Lower lobe of right lung (tissue), 2 donors: ENCODE data around the gene KLHDC4. TPM values are rescaled to one million over a fixed set of nuclear protein-coding genes. Genes with fewer than 3 reads are reported as not detected.
"Not testable (repeated sequence)": the region's sequence is repeated elsewhere in the genome, so short reads cannot be mapped to it uniquely, and the experiment has no call there.

ENCODE experiments used
- ATAC-seq, 2 donors: fragments of 200-7000 bp; cut with Tn5 transposase; one replicate each; pipeline ENCODE4 v1.9.1; 2020 to 2022; ENCODE audit warnings: mild to moderate bottlenecking in 2 of 2, moderate library complexity in 2 of 2
- DNase-seq: peaks from one replicate; pipeline ENCODE4 v3.0.0-alpha.2; 2020
- H3K27ac ChIP-seq: fragments of 200-600 bp; one replicate; pipeline ENCODE4 v1.8.0; 2022
- H3K27me3 ChIP-seq: fragments of 200-600 bp; one replicate; pipeline ENCODE4 v1.8.0; 2022; ENCODE audit warnings: low read depth
- H3K36me3 ChIP-seq: fragments of 200-600 bp; one replicate; pipeline ENCODE4 v1.8.0; 2022; ENCODE audit warnings: mild to moderate bottlenecking
- H3K4me1 ChIP-seq: fragments of 200-600 bp; one replicate; pipeline ENCODE4 v1.8.0; 2022
- H3K4me3 ChIP-seq: fragments of 200-600 bp; one replicate; pipeline ENCODE4 v1.8.0; 2022; ENCODE audit warnings: mild to moderate bottlenecking
- H3K9me3 ChIP-seq: fragments of 200-600 bp; one replicate; pipeline ENCODE4 v1.8.0; 2022
- intact Hi-C: fragments of 100-400 bp; cut with DNase I; formaldehyde crosslinking; loops from one replicate; pipeline ENCODE4 v1.11.0; 2022
- total RNA-seq: library from RNA; stranded (reverse); fragmentation: NEBNext Ultra II Directional; extraction: Animal tissue kit (Norgen Biotek cat#: 25700); gene quantifications from one replicate; pipeline ENCODE4 v1.2.1, GENCODE V29; 2021
- TF ChIP-seq, protein P1 (sequence below): fragments of 200-600 bp; IDR thresholded peaks from one replicate; pipeline ENCODE4 v1.8.0; 2022; ENCODE audit warnings: antibody characterized with exemption, mild to moderate bottlenecking
- donor health status: DM: no; HTN: yes; CAD: no; lungs with severe emphysema.

The KLHDC4 gene
- total RNA-seq, 1 donor from 2014 or later, result 33.9 TPM

GRCh38 chr16:87724490-87725291, 41.1 kb downstream of the KLHDC4 start:
- peaks cover 55% of the 10 kb centered on the region for H3K36me3 ChIP-seq
- no peak overlapping the region for H3K4me3 ChIP-seq
- no peak overlapping the region for H3K27ac ChIP-seq
- ATAC-seq (no peak), DNase-seq (no peak)
- TF ChIP-seq, protein P1, sequence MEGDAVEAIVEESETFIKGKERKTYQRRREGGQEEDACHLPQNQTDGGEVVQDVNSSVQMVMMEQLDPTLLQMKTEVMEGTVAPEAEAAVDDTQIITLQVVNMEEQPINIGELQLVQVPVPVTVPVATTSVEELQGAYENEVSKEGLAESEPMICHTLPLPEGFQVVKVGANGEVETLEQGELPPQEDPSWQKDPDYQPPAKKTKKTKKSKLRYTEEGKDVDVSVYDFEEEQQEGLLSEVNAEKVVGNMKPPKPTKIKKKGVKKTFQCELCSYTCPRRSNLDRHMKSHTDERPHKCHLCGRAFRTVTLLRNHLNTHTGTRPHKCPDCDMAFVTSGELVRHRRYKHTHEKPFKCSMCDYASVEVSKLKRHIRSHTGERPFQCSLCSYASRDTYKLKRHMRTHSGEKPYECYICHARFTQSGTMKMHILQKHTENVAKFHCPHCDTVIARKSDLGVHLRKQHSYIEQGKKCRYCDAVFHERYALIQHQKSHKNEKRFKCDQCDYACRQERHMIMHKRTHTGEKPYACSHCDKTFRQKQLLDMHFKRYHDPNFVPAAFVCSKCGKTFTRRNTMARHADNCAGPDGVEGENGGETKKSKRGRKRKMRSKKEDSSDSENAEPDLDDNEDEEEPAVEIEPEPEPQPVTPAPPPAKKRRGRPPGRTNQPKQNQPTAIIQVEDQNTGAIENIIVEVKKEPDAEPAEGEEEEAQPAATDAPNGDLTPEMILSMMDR, result no peak
- H3K9me3 ChIP-seq, result no peaks in the 10 kb centered on the region
- H3K4me1 ChIP-seq, result peaks cover 20% of the 10 kb centered on the region
- no peaks in the 10 kb centered on the region for H3K27me3 ChIP-seq
- intact Hi-C loops, result no loop called here

DNA sequence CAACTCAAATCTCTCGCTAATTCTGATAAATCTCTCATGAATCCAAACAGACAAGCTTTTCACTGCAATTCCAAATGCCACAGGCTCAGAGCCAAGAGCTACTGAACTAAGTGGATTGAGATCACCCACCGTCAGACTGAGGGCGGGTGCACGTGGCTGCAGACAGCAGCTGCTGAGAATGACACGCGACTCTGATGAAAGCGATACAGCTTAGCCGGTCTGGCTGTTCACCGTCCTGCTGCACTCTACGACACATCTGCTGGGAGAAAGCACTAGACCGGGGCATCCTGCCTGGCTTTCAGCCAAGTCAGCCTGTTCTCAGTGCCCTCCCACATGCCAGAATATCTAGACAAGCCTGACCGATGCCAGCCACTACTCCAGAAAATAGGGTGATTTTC, 42.6 kb downstream of the KLHDC4 start:
- H3K9me3 ChIP-seq, result no peaks in the 10 kb centered on the region
- intact Hi-C loops, result no loop called here
- ATAC-seq (peak; percentile 49 to 72), DNase-seq (no peak)
- no peaks in the 10 kb centered on the region for H3K27me3 ChIP-seq
- no peak overlapping the region for H3K27ac ChIP-seq
- peaks cover 20% of the 10 kb centered on the region for H3K4me1 ChIP-seq
- peaks cover 42% of the 10 kb centered on the region for H3K36me3 ChIP-seq
- H3K4me3 ChIP-seq, result no peak overlapping the region
- TF ChIP-seq, protein P1, result no peak

DNA sequence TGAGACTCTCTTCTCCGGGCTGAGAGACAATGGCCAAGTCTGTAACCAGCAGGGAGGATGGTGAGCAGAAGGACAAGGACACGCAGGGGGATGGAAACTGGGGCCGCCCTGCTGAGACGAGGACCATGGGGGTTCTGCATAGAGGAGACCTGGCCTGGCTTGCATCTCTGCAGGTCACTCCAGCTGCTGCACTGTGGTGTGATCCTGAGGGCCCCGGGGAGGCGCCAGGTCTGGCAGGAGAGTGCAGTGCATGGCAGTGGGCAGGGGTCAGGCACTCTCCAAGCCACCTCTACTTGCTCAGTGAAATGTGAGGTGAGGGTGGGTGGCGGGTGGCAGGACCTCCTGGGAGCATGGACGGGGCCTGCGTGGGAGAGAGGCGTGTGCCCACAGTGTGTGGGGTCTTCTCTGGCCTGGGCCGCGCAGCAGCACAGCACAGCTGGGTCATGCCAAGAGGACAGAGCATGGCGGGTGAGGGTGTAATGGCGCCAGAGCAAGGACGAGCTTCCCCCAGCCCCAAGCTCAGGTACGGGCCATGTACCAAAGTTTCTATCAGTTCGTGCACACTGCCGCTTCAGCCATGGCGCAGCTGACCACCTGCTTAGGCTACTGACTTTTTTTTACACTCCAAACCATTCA, 43.1 kb downstream of the KLHDC4 start:
- TF ChIP-seq, protein P1, result no peak
- Histone ChIP-seq H3K36me3 (peaks cover 39% of the 10 kb centered on the region), H3K4me3 (no peak overlapping the region), H3K4me1 (peaks cover 20% of the 10 kb centered on the region), H3K9me3 (no peaks in the 10 kb centered on the region), H3K27ac (no peak overlapping the region), H3K27me3 (no peaks in the 10 kb centered on the region)
- ATAC-seq, result peak; percentile 3 to 20
- intact Hi-C loops, result no loop called here
- DNase-seq, result no peak

- H3K4me1 ChIP-seq, result peaks cover 20% of the 10 kb centered on the region
- DNase-seq, result no peak
- peaks cover 36% of the 10 kb centered on the region for H3K36me3 ChIP-seq
- H3K27me3 ChIP-seq, result no peaks in the 10 kb centered on the region
- no peaks in the 10 kb centered on the region for H3K9me3 ChIP-seq
- no peak for ATAC-seq
- no peak overlapping the region for H3K4me3 ChIP-seq
- TF ChIP-seq, protein P1, result no peak
- intact Hi-C loops, result no loop called here
- H3K27ac ChIP-seq, result no peak overlapping the region
Measured at GRCh38 chr16:87721622-87722585, 43.9 kb downstream of the KLHDC4 start.

GRCh38 chr16:87720446-87720845, 45.3 kb downstream of the KLHDC4 start:
- DNase-seq, result no peak
- ATAC-seq, result no peak
- intact Hi-C loops, result no loop called here
- H3K27ac ChIP-seq, result no peak overlapping the region
- H3K27me3 ChIP-seq, result no peaks in the 10 kb centered on the region
- no peak overlapping the region for H3K4me3 ChIP-seq
- no peaks in the 10 kb centered on the region for H3K9me3 ChIP-seq
- H3K4me1 ChIP-seq, result peaks cover 18% of the 10 kb centered on the region
- TF ChIP-seq, protein P1, result no peak
- H3K36me3 ChIP-seq, result peaks cover 42% of the 10 kb centered on the region

GRCh38 chr16:87718831-87719230, 47.0 kb downstream of the KLHDC4 start:
- H3K4me3 ChIP-seq, H3K27me3 ChIP-seq, intact Hi-C loops, H3K27ac ChIP-seq, DNase-seq, H3K4me1 ChIP-seq, ATAC-seq, H3K9me3 ChIP-seq: not testable (repeated sequence)
- H3K36me3 ChIP-seq, result peaks cover 57% of the 10 kb centered on the region
